ENCODE results near the gene AFF4. TPM values are rescaled to one million over a fixed set of nuclear protein-coding genes. Genes with fewer than 3 reads are reported as not detected.
A peak's percentile ranks its signal among the peaks of the same experiment; 100 is the strongest.

Gene AFF4
- total RNA-seq, 2 experiments from 2014 or later, result 19.4 to 19.9 TPM

- Mint-ChIP-seq H3K4me1 (ENCODE audit: low read depth) (peaks cover 5% of the 10 kb centered on the region), H3K36me3 (ENCODE audit: low read depth) (peaks cover 9% of the 10 kb centered on the region), H3K4me3 (no peak overlapping the region), H3K27ac (no peak overlapping the region), H3K27me3 (no peaks in the 10 kb centered on the region), H3K9me3 (no peaks in the 10 kb centered on the region)
- intact Hi-C loops (cut with micrococcal nuclease), result no loop called here
- DNase-seq, result peak; percentile 25
- ChIA-PET POLR2A (interaction anchor here (1.0 to 2.0 kb wide), 3 partner anchors 11 to 16 kb away, joined by 3 to 9 read pairs (median 3); no protein-coding TSS in a partner anchor), CTCF (interaction anchor here (0.7 to 2.6 kb wide), 25 partner anchors 8 to 457 kb away, joined by 3 to 23 read pairs (median 4); partner anchors contain the start of genes GDF9, KIF3A, SHROOM1 and UQCRQ)
- TF ChIP-seq CTCF (IDR thresholded peaks at IDR 0.05), result peak; percentile 53
- peak; percentile 67 for ATAC-seq
Measured at GRCh38 chr5:132883261-132883834, 80.1 kb downstream of the AFF4 start.

- TF ChIP-seq CTCF (IDR thresholded peaks at IDR 0.05), result no peak
- no peak for DNase-seq
- no peak overlapping the region for H3K27ac Mint-ChIP-seq
- no peaks in the 10 kb centered on the region for H3K9me3 Mint-ChIP-seq
- no peaks in the 10 kb centered on the region for H3K4me1 Mint-ChIP-seq (ENCODE audit: low read depth)
- no peak overlapping the region for H3K4me3 Mint-ChIP-seq
- no peaks in the 10 kb centered on the region for H3K27me3 Mint-ChIP-seq
- intact Hi-C loops (cut with micrococcal nuclease), result no loop called here
- no peak for ATAC-seq
- ChIA-PET POLR2A (interaction anchor here (1.1 kb wide), 1 partner anchor 11 kb away, joined by 3 read pairs; no protein-coding TSS in a partner anchor), CTCF (interaction anchor here (0.7 to 1.3 kb wide), 4 partner anchors 9 to 374 kb away, joined by 3 to 5 read pairs (median 4); partner anchors contain the start of gene SHROOM1)
- H3K36me3 Mint-ChIP-seq (ENCODE audit: low read depth), result peaks cover 4% of the 10 kb centered on the region
Measured at GRCh38 chr5:132877938-132878337, 85.5 kb downstream of the AFF4 start.

- CTCF ChIA-PET, result interaction anchor here (0.7 to 1.3 kb wide), 4 partner anchors 9 to 374 kb away, joined by 3 to 5 read pairs (median 4); partner anchors contain the start of gene SHROOM1
- peaks cover 4% of the 10 kb centered on the region for H3K36me3 Mint-ChIP-seq (ENCODE audit: low read depth)
- intact Hi-C loops (cut with micrococcal nuclease), result no loop called here
- DNase-seq (no peak), ATAC-seq (no peak)
- no peaks in the 10 kb centered on the region for H3K4me1 Mint-ChIP-seq (ENCODE audit: low read depth)
- no peak overlapping the region for H3K4me3 Mint-ChIP-seq
- POLR2A ChIA-PET, result interaction anchor here (1.1 kb wide), 1 partner anchor 11 kb away, joined by 3 read pairs; no protein-coding TSS in a partner anchor
- no peak for TF ChIP-seq CTCF (IDR thresholded peaks at IDR 0.05)
- H3K9me3 Mint-ChIP-seq, result no peaks in the 10 kb centered on the region
- H3K27me3 Mint-ChIP-seq, result no peaks in the 10 kb centered on the region
- H3K27ac Mint-ChIP-seq, result no peak overlapping the region
Measured at GRCh38 chr5:132877466-132877865, 86.0 kb downstream of the AFF4 start.

- ChIA-PET CTCF (interaction anchor here (1.3 kb wide), 1 partner anchor 10 kb away, joined by 4 read pairs; the partner anchor contains the start of genes GDF9 and UQCRQ), POLR2A (no interaction called here)
- no peaks in the 10 kb centered on the region for H3K27me3 Mint-ChIP-seq
- no peaks in the 10 kb centered on the region for H3K9me3 Mint-ChIP-seq
- DNase-seq (no peak), ATAC-seq (no peak)
- H3K36me3 Mint-ChIP-seq (ENCODE audit: low read depth), result peaks cover 9% of the 10 kb centered on the region
- no peak overlapping the region for H3K4me3 Mint-ChIP-seq
- intact Hi-C loops (cut with micrococcal nuclease), result no loop called here
- H3K4me1 Mint-ChIP-seq (ENCODE audit: low read depth), result no peaks in the 10 kb centered on the region
- no peak overlapping the region for H3K27ac Mint-ChIP-seq
- TF ChIP-seq CTCF (IDR thresholded peaks at IDR 0.05), result no peak
Measured at GRCh38 chr5:132876020-132876759, 87.2 kb downstream of the AFF4 start.

GRCh38 chr5:132873930-132874271 is 89.5 kb downstream of the AFF4 start:
- Mint-ChIP-seq H3K27me3 (no peaks in the 10 kb centered on the region), H3K9me3 (no peaks in the 10 kb centered on the region), H3K27ac (no peak overlapping the region), H3K4me3 (no peak overlapping the region), H3K36me3 (ENCODE audit: low read depth) (peaks cover 11% of the 10 kb centered on the region), H3K4me1 (ENCODE audit: low read depth) (peaks cover 2% of the 10 kb centered on the region)
- ChIA-PET CTCF (interaction anchor here (0.7 kb wide), 1 partner anchor 9 kb away, joined by 3 read pairs; no protein-coding TSS in a partner anchor), POLR2A (interaction anchor here (0.5 kb wide), 1 partner anchor 179 kb away, joined by 3 read pairs; no protein-coding TSS in a partner anchor)
- intact Hi-C loops (cut with micrococcal nuclease), result no loop called here
- TF ChIP-seq CTCF (IDR thresholded peaks at IDR 0.05), result no peak
- no peak for ATAC-seq
- DNase-seq, result no peak

All from activated CD8-positive, alpha-beta T cell treated with anti-CD3 and anti-CD28 coated beads for 36 hours (primary cell).